Stimulated activated CD4-positive, alpha-beta T cell treated with anti-CD3 and anti-CD28 coated beads, Interleukin-1b, Interleukin-23, amount 100 ng/mL, for 4 hours (primary cell): Measurements from ENCODE around the gene TRAF3IP1.
"Not testable (repeated sequence)": the region's sequence is repeated elsewhere in the genome, so short reads cannot be mapped to it uniquely, and the experiment has no call there.

Experiments
- DNase-seq, 2 donors: peaks; one replicate each; pipeline ENCODE4 v3.0.0-alpha.2; 2020; ENCODE audit warnings: low read depth in 2 of 2

Gene TRAF3IP1

GRCh38 chr2:238339814-238340213 lies 19.5 kb downstream of the TRAF3IP1 start:
- DNase-seq, result no peak

GRCh38 chr2:238341536-238341935 lies 21.2 kb downstream of the TRAF3IP1 start:
- no peak for DNase-seq

GRCh38 chr2:238344035-238344434 lies 23.7 kb downstream of the TRAF3IP1 start:
- DNase-seq, result no peak

- no peak for DNase-seq
Observed at GRCh38 chr2:238344517-238344916, 24.2 kb downstream of the TRAF3IP1 start.

GRCh38 chr2:238345297-238345968 lies 25.1 kb downstream of the TRAF3IP1 start:
- DNase-seq, result no peak

- no peak for DNase-seq
Observed at GRCh38 chr2:238346544-238346943, 26.2 kb downstream of the TRAF3IP1 start.

GRCh38 chr2:238350150-238350897 lies 30.0 kb downstream of the TRAF3IP1 start:
- no peak for DNase-seq

- no peak for DNase-seq
Observed at GRCh38 chr2:238351315-238351714, 31.0 kb downstream of the TRAF3IP1 start.

- no peak for DNase-seq
Observed at GRCh38 chr2:238352361-238352760, 32.0 kb downstream of the TRAF3IP1 start.

- DNase-seq, result no peak
Observed at GRCh38 chr2:238358769-238359168, 38.5 kb downstream of the TRAF3IP1 start.

GRCh38 chr2:238359403-238359802 lies 39.1 kb downstream of the TRAF3IP1 start:
- DNase-seq, result no peak

GRCh38 chr2:238361877-238362276 lies 41.6 kb downstream of the TRAF3IP1 start:
- DNase-seq, result no peak

GRCh38 chr2:238362626-238363025 lies 42.3 kb downstream of the TRAF3IP1 start:
- no peak for DNase-seq

GRCh38 chr2:238369591-238370040 lies 49.3 kb downstream of the TRAF3IP1 start:
- DNase-seq, result no peak

- no peak for DNase-seq
Observed at GRCh38 chr2:238370094-238370822, 49.9 kb downstream of the TRAF3IP1 start.

- peak; percentile 29 to 48 for DNase-seq
Observed at GRCh38 chr2:238370823-238371372, 50.6 kb downstream of the TRAF3IP1 start.

- DNase-seq, result not testable (repeated sequence)
Observed at GRCh38 chr2:238372277-238372676, 52.0 kb downstream of the TRAF3IP1 start.

GRCh38 chr2:238376884-238377391 lies 56.6 kb downstream of the TRAF3IP1 start:
- DNase-seq, result no peak

GRCh38 chr2:238378230-238379095 lies 58.1 kb downstream of the TRAF3IP1 start:
- DNase-seq, result no peak

GRCh38 chr2:238379096-238379810 lies 58.9 kb downstream of the TRAF3IP1 start:
- DNase-seq, result no peak
